ENCODE data around the gene SLAMF6. TPM values are rescaled to one million over a fixed set of nuclear protein-coding genes. Genes with fewer than 3 reads are reported as not detected.

Gene SLAMF6
- total and polyA plus RNA-seq, 9 donors = 0.13 to 4.2 (median 0.47) TPM; not detected in 1

DNA sequence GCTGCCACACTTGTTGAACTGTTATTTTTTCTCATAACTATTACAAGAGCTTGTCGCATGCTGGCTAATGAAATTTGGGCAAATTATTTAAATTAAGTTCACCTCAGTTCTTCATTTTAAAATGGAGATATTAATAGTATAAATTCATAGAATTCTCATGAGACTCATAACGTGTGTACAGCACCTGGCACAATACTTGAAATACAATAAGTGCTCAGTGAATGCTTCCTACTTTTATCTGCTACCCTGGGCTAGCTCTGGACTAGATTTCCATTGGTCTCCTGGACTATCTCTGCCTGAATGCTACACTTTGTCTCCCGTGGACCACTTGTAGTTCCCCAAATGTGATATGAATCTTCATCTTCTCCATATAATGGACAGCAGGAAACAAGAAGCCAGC lies 919 bp downstream of the SLAMF6 start:
- 53 to 62% (median 60%) methylated on average over 3 of the region's 3 CpGs for WGBS, 3 donors
- no peak overlapping the region for H3K4me3 ChIP-seq
- H3K9me3 ChIP-seq = no peaks in the 10 kb centered on the region
- no peaks in the 10 kb centered on the region for H3K27me3 ChIP-seq
- TF ChIP-seq, protein P1, sequence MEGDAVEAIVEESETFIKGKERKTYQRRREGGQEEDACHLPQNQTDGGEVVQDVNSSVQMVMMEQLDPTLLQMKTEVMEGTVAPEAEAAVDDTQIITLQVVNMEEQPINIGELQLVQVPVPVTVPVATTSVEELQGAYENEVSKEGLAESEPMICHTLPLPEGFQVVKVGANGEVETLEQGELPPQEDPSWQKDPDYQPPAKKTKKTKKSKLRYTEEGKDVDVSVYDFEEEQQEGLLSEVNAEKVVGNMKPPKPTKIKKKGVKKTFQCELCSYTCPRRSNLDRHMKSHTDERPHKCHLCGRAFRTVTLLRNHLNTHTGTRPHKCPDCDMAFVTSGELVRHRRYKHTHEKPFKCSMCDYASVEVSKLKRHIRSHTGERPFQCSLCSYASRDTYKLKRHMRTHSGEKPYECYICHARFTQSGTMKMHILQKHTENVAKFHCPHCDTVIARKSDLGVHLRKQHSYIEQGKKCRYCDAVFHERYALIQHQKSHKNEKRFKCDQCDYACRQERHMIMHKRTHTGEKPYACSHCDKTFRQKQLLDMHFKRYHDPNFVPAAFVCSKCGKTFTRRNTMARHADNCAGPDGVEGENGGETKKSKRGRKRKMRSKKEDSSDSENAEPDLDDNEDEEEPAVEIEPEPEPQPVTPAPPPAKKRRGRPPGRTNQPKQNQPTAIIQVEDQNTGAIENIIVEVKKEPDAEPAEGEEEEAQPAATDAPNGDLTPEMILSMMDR (IDR thresholded peaks at IDR 0.05) = no peak
- TF ChIP-seq POLR2A (IDR thresholded peaks at IDR 0.05) (no peak), EP300 (IDR thresholded peaks at IDR 0.05) (no peak)
- H3K27ac ChIP-seq = no peak overlapping the region
- no peaks in the 10 kb centered on the region for H3K36me3 ChIP-seq
- no peaks in the 10 kb centered on the region for H3K4me1 ChIP-seq (ENCODE audit: insufficient read depth)
- no peak for DNase-seq
- intact Hi-C loops (cut with DNase I) = no loop called here

DNA sequence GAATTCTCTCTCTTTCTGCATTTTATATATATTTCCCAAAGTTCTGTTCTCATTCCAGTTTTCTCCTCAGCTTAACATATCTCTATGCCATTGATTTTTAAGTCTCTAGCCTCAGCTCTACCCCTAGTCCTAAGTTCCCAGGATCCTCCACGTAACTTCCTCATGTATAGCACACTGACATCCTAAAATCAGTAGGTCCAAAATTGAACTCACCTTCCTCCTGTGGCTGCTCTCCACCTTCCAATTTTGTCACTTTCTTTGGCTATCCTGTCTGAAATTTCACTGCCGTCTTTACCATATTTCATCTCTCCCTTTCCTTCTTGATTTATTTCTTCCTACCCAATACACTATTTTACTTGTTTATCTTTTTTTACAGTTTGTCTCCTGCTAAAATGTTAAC lies 1.5 kb downstream of the SLAMF6 start:
- no peaks in the 10 kb centered on the region for H3K9me3 ChIP-seq
- no peak overlapping the region for H3K4me3 ChIP-seq
- no peak for DNase-seq
- no peaks in the 10 kb centered on the region for H3K4me1 ChIP-seq (ENCODE audit: insufficient read depth)
- intact Hi-C loops (cut with DNase I) = no loop called here
- no peak overlapping the region for H3K27ac ChIP-seq
- TF ChIP-seq, protein P1 (IDR thresholded peaks at IDR 0.05) = no peak
- no peak for TF ChIP-seq POLR2A (IDR thresholded peaks at IDR 0.05)
- no peak for TF ChIP-seq EP300 (IDR thresholded peaks at IDR 0.05)
- H3K27me3 ChIP-seq = no peaks in the 10 kb centered on the region
- H3K36me3 ChIP-seq = no peaks in the 10 kb centered on the region
- 55 to 61% (median 60%) methylated on average over 2 of the region's 2 CpGs for WGBS, 3 donors

DNA sequence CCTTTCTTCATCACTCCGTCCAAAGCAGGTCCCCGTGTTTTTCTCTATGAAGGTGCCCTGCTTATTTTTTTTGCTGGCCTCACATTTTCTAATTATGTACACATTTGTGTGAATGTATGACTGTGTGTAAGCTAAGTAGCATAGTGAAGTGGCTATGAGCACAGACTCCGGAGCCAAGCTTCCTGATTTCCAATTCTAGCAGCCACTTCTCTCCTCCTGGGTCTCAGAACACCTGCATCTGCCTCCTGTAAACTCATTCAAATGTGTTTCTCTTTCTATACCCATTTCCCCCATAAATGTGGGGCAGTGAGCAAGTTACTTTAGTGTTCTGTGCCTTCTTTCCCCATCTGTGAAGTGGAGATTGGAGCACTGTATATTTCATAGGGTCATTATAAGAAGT lies 2.1 kb downstream of the SLAMF6 start:
- intact Hi-C loops (cut with DNase I) = no loop called here
- TF ChIP-seq POLR2A (IDR thresholded peaks at IDR 0.05) = no peak
- TF ChIP-seq, protein P1 (IDR thresholded peaks at IDR 0.05) = no peak
- TF ChIP-seq EP300 (IDR thresholded peaks at IDR 0.05) = no peak
- Histone ChIP-seq H3K4me3 (no peak overlapping the region), H3K9me3 (no peaks in the 10 kb centered on the region), H3K27me3 (no peaks in the 10 kb centered on the region), H3K4me1 (ENCODE audit: insufficient read depth) (no peaks in the 10 kb centered on the region), H3K27ac (no peak overlapping the region), H3K36me3 (no peaks in the 10 kb centered on the region)
- WGBS, 3 donors = 57 to 69% (median 58%) methylated on average over 3 of the region's 3 CpGs
- no peak for DNase-seq

DNA sequence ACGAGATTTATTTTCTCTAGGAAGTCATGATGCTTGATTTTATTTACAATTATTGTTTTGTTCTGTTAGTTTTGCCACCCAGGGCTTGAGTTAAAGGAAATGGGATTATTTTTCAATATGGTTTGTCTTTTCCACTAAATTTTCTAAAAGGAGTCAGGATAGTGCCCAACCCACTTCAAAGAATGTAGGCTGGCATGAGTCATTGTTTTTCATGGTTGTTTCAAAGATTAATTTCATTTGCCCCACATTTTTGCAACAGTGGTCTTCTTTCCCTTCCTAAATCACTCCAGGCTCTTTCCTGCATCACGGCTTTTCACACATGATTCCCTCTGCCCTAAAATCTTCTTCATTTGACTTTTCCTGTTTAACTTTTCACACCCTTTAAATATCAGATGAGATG lies 2.5 kb downstream of the SLAMF6 start:
- Histone ChIP-seq H3K4me3 (no peak overlapping the region), H3K9me3 (no peaks in the 10 kb centered on the region), H3K36me3 (no peaks in the 10 kb centered on the region), H3K27ac (no peak overlapping the region), H3K27me3 (no peaks in the 10 kb centered on the region), H3K4me1 (ENCODE audit: insufficient read depth) (no peaks in the 10 kb centered on the region)
- intact Hi-C loops (cut with DNase I) = no loop called here
- no peak for DNase-seq
- TF ChIP-seq, protein P1 (IDR thresholded peaks at IDR 0.05) = no peak
- TF ChIP-seq POLR2A (IDR thresholded peaks at IDR 0.05) = no peak
- no peak for TF ChIP-seq EP300 (IDR thresholded peaks at IDR 0.05)
- WGBS, 3 donors = 38 to 43% (median 41%) methylated on average over 2 of the region's 2 CpGs

Measured in ovary (tissue), 9 donors.